ENCODE results near the gene MRPS12.

The MRPS12 gene

DNA sequence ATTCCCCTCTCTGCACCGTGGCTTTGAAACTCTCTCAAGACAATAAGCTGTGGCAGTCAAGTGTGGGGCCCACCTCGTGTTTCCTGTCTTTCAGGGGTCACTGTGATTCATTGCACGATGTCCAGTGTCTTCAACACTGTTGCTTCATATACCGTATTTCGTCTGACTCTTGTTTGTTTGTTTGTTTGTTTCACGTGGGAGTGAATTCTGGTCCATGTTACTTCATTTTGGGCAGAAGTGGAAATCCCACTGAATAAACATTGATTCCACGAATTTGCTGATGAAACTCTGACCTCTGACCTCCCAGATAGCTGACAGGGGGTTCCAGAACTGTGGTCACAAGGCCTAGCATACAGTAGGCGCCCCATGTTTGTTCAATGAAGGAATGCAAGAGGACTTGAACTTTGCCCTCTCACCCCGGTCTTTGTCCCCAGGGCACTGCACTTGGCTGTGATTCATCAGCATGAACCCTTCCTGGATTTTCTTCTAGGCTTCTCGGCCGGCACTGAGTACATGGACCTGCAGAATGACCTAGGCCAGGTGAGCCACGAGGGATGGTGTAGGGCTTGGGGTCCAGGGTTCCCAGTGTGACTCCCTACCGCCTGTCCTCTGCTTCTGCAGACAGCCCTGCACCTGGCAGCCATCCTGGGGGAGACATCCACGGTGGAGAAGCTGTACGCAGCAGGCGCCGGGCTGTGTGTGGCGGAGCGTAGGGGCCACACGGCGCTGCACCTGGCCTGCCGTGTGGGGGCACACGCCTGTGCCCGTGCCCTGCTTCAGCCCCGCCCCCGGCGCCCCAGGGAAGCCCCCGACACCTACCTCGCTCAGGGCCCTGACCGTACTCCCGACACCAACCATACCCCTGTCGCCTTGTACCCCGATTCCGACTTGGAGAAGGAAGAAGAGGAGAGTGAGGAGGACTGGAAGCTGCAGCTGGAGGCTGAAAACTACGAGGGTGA is 25.9 kb upstream of the MRPS12 start:
- H3K27ac ChIP-seq = no peak overlapping the region
- no peak for TF ChIP-seq CTCF (IDR thresholded peaks at IDR 0.05)
- TF ChIP-seq ZFX (IDR thresholded peaks at IDR 0.05; ENCODE audit: borderline replicate concordance) = no peak

GRCh38 chr19:38905620-38906019 is 25.1 kb upstream of the MRPS12 start:
- TF ChIP-seq ZFX (IDR thresholded peaks at IDR 0.05; ENCODE audit: borderline replicate concordance) = no peak
- TF ChIP-seq CTCF (IDR thresholded peaks at IDR 0.05) = no peak
- H3K27ac ChIP-seq = no peak overlapping the region

- H3K27ac ChIP-seq = no peak overlapping the region
- TF ChIP-seq ZFX (IDR thresholded peaks at IDR 0.05; ENCODE audit: borderline replicate concordance) = no peak
- TF ChIP-seq CTCF (IDR thresholded peaks at IDR 0.05) = no peak
These were observed 23.5 kb upstream of the MRPS12 start for GRCh38 chr19:38907227-38907626.

DNA sequence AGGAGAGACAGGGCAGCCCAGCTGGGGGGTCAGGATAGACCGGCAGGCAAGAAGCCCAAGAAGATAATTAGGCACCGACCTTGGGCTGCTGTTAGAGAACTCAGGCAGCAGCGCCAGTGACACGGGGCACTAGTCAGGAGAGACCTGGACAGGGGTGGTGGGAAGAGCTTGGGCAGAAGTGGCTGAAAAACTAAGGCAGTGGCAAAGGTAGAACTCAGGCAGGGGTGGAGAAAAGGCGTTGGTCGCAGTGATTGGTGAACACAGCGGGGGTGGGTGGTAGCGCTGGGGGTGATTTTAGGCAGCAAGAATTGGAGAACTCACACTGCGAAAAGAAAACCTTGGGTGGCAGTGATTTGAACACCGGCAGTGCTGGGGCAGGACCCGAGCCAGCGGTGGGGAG is 23.1 kb upstream of the MRPS12 start:
- H3K27ac ChIP-seq = no peak overlapping the region
- TF ChIP-seq CTCF (IDR thresholded peaks at IDR 0.05) (no peak), ZFX (IDR thresholded peaks at IDR 0.05; ENCODE audit: borderline replicate concordance) (no peak)

- no peak for TF ChIP-seq ZFX (IDR thresholded peaks at IDR 0.05; ENCODE audit: borderline replicate concordance)
- TF ChIP-seq CTCF (IDR thresholded peaks at IDR 0.05) = no peak
- H3K27ac ChIP-seq = no peak overlapping the region
These were observed 21.8 kb upstream of the MRPS12 start for GRCh38 chr19:38908911-38909310.

DNA sequence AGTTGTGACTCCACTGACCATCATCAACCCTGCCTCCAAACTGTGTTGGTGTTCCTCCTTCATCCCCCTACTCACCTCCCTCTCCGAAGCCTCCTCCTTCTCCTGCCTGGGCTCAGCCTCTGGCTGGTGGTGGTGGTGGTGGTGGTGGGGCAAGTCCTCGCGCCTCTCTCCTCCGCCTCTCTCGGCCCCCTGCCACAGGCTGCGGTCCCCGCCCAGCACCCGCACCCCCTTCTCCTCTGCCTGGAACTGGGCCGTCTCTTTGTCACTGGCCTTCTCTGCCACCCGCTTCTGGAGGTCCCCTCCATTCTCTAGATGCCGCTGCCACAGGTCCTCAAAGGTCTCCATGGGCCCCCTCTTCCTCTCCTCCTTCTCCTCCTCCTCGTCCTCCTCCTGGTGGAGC is 20.3 kb upstream of the MRPS12 start:
- no peak overlapping the region for H3K27ac ChIP-seq
- TF ChIP-seq ZFX (IDR thresholded peaks at IDR 0.05; ENCODE audit: borderline replicate concordance) = no peak
- TF ChIP-seq CTCF (IDR thresholded peaks at IDR 0.05) = no peak

DNA sequence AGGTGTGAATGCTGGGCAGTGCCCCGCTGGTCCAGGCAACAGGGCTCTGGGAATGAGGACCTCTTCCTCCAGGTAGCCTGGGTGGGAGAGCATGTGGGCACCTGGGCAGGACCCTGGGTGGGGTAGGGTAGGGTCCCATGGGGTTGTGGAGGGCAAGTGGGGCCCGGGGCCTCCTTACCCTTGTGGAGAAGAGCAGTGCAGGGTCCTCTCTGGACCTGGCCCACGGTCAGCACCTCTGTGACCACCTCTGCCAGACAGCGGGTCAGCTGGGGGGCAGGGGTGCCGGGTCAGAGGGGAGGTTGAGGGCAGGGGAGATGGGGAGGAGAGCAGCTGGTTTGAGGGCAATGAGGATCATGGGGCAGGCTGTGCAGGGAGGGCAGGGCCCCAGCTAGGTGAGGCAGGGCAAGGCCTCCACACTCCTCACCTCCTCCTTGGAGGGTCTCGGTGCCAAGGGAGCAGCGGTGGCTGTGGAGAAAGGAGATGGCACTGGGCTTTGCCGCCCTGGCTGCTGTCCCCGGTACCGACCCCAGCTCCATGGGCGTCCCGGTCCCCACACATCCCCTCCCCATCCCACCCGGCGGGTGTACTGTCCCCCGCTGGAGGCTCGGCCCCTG is 19.2 kb upstream of the MRPS12 start:
- no peak for TF ChIP-seq ZFX (IDR thresholded peaks at IDR 0.05; ENCODE audit: borderline replicate concordance)
- TF ChIP-seq CTCF (IDR thresholded peaks at IDR 0.05) = no peak
- no peak overlapping the region for H3K27ac ChIP-seq

Data from 22Rv1 (cell line).